HL-60/S4 (cell line): ENCODE measurements around the gene NUDT11.
"Not testable (repeated sequence)": the region's sequence is repeated elsewhere in the genome, so short reads cannot be mapped to it uniquely, and the experiment has no call there.

Source experiments
- in situ Hi-C: fragments of 300-500 bp; cut with MboI; formaldehyde crosslinking; loops from 2 replicates; pipeline ENCODE4 v1.14.3; 2022; ENCODE audit warnings: low sequenced_read_pairs

The NUDT11 gene

GRCh38 chrX:51496501-51497291 lies at the start of gene NUDT11:
Gene NUDT11, minus strand, starts transcription at chrX:51496592. Its CDS starts 148 bp downstream, at chrX:51496444.
- in situ Hi-C loops, result no loop called here

GRCh38 chrX:51520393-51520792 lies 24.0 kb upstream of the NUDT11 start:
- in situ Hi-C loops, result no loop called here

DNA sequence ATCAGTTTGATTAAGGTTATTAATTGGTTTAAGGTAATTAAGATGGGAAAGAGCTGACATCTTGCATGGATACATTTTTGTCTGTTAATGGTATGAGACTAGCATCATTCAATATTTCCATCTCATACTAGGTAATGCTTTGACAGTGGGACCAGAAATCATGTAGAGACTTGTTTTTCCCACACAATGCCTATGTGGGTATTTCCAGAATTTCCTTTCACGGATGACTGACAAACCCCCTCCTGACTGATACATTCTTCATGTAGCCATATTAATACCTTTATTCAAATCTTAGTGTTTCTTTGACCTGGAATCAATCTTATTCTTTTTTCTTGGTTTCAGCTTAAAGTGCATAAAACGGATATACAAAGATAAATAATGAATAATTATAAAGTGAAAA lies 22.7 kb upstream of the NUDT11 start:
- in situ Hi-C loops, result not testable (repeated sequence)

DNA sequence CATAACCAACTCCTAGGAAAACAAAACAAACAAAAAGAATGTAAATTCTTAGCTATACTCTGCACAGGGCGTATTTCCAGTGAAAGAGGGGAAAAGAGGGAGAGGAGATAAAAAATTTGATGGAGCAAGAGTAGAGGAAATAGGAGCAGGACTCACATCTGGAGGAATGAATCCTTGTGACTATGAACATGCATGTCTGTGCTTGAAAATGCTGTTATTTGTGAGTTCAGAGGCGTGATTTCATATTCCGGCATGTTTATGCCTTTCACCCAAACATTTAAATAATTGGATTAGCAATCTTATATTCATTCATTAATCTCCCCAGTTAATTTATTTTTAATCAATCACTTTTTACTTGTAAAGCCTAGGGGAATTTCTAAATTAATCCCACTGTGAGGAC lies 11.2 kb upstream of the NUDT11 start:
- in situ Hi-C loops, result no loop called here

DNA sequence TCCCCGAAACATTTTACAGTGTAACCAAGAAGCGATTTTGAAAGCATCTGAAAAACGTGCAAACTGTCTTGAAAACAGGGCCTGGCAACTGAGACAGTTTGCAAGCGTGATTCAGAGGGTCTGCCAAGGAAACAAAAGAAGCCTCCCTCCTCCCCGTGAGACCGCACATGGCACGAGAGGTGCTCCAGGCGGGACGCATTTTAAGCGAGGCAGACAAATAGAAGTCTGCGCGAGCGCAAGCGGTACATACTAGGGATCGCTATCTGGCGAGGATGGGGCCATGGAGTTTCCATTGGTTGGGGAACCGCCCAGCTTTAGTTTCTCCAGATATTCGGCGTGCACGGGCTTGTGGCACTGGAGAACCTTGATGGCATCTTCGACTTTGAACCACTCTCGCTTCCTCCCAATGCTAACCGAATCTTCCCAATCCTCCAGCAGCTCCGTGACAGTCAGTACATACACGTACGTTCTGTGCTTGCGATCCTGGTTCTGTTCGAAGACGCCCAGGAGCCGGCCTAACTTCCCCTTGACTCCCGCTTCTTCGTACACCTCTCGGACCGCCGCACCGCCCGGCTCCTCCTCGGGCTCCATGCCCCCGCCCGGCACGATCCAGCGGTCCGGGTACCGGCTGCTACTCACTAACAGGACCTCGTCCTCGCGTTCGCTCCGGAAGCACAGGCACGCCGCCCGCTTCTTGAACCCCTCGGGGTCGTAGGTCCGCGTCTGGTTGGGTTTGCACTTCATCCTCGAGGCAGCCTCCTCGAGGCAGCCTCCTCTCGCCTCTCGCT lies 497 bp downstream of the NUDT11 start:
- in situ Hi-C loops, result not testable (repeated sequence)

DNA sequence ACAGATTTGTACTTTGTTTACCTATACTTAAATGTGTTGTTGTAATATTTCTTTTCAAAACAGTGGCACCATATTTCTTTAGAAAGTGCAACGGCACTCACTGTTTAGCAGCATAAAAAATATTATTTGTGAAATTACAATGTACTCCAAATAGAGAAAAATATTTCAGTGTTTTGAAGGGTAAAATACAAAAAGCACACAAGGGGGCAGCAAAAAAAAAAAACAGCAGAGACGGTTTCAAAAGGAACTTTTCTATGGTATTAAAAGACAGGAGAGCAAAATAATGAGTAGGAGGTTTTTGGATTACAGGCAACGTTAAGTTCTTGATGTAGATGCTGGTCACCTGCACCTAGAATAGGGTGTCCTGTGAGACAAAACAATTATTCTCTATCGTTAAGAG lies 2.0 kb downstream of the NUDT11 start:
- in situ Hi-C loops, result no loop called here

- in situ Hi-C loops, result no loop called here
Observed at GRCh38 chrX:51487960-51488267, 8.5 kb downstream of the NUDT11 start.

GRCh38 chrX:51484616-51485015 lies 11.8 kb downstream of the NUDT11 start:
- in situ Hi-C loops, result no loop called here

DNA sequence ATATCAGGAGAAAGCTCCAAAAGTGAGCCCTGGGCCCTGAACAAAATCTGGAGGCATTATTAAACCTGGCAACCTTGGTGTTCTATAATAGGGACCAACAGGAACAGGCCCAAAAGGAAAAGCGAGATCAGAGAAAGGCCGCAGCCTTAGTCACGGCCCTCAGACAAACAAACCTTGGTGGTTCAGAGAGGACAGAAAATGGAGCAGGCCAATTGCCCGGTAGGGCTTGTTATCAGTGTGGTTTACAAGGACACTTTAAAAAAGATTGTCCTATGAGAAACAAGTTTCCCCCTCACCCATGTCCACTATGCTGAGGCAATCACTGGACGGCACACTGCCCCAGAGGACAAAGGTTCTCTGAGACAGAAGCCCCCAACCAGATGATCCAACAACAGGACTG lies 14.0 kb downstream of the NUDT11 start:
- in situ Hi-C loops, result not testable (repeated sequence)

GRCh38 chrX:51476930-51477329 lies 19.5 kb downstream of the NUDT11 start:
- in situ Hi-C loops, result no loop called here

GRCh38 chrX:51463322-51463721 lies 33.1 kb downstream of the NUDT11 start:
- in situ Hi-C loops, result no loop called here

GRCh38 chrX:51461053-51462044 lies 35.0 kb downstream of the NUDT11 start:
- in situ Hi-C loops, result no loop called here

- in situ Hi-C loops, result no loop called here
Observed at GRCh38 chrX:51459125-51459524, 37.3 kb downstream of the NUDT11 start.

DNA sequence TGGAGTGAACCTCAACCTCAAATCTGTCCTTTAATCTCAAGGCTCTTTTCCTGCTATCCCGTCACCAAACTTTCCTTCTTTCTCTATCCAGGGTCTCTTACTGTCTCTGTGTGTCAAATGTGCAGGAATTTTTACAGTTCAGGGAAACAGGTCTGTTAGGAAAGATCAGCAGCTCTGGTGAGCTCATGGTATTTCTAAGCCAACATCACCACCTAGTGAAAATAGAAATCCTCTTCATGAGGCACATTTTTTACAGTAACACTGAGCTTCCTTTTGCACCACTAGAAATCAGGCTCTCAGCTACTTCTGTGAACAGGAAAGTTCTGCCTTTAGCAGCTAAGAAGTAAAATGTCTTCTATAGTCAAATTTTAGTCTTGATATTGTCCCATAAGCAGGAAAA lies 39.6 kb downstream of the NUDT11 start:
- in situ Hi-C loops, result no loop called here

GRCh38 chrX:51456246-51456645 lies 40.1 kb downstream of the NUDT11 start:
- in situ Hi-C loops, result no loop called here

GRCh38 chrX:51440365-51440764 lies 56.0 kb downstream of the NUDT11 start:
- in situ Hi-C loops, result no loop called here
